ENCODE measurements around the gene MLLT3.

DNA sequence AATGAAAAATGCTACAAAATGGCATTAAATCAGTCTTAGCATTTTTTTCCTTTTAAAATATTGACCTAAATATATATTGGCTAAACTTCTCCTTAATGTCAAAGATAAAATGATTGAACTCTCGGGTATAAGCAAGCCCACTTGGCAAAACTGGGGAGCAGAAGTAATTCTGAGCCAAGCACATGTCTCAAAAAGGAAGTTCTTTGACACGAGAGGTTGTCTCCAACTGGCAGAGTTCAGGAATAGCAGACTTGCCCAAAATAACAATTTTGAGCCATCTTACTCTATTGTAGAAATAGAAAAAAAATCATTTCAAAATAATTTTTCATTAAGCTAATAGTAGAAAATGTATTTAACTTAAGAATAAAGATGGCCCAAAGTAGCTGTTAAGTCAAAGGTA, 10.4 kb upstream of the MLLT3 start:
- TF ChIP-seq, protein P1, sequence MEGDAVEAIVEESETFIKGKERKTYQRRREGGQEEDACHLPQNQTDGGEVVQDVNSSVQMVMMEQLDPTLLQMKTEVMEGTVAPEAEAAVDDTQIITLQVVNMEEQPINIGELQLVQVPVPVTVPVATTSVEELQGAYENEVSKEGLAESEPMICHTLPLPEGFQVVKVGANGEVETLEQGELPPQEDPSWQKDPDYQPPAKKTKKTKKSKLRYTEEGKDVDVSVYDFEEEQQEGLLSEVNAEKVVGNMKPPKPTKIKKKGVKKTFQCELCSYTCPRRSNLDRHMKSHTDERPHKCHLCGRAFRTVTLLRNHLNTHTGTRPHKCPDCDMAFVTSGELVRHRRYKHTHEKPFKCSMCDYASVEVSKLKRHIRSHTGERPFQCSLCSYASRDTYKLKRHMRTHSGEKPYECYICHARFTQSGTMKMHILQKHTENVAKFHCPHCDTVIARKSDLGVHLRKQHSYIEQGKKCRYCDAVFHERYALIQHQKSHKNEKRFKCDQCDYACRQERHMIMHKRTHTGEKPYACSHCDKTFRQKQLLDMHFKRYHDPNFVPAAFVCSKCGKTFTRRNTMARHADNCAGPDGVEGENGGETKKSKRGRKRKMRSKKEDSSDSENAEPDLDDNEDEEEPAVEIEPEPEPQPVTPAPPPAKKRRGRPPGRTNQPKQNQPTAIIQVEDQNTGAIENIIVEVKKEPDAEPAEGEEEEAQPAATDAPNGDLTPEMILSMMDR (conservative IDR thresholded peaks at IDR 0.05; ENCODE audit: low read depth, low read length): no peak
- TF ChIP-seq EZH2 (IDR thresholded peaks at IDR 0.05; ENCODE audit: borderline replicate concordance, low read depth, low read length, poor library complexity, severe bottlenecking): no peak
